ENCODE measurements around the gene ERMP1.

Gene ERMP1

GRCh38 chr9:5773324-5773999, 59.5 kb downstream of the ERMP1 start:
- DNase-seq: no peak

DNA sequence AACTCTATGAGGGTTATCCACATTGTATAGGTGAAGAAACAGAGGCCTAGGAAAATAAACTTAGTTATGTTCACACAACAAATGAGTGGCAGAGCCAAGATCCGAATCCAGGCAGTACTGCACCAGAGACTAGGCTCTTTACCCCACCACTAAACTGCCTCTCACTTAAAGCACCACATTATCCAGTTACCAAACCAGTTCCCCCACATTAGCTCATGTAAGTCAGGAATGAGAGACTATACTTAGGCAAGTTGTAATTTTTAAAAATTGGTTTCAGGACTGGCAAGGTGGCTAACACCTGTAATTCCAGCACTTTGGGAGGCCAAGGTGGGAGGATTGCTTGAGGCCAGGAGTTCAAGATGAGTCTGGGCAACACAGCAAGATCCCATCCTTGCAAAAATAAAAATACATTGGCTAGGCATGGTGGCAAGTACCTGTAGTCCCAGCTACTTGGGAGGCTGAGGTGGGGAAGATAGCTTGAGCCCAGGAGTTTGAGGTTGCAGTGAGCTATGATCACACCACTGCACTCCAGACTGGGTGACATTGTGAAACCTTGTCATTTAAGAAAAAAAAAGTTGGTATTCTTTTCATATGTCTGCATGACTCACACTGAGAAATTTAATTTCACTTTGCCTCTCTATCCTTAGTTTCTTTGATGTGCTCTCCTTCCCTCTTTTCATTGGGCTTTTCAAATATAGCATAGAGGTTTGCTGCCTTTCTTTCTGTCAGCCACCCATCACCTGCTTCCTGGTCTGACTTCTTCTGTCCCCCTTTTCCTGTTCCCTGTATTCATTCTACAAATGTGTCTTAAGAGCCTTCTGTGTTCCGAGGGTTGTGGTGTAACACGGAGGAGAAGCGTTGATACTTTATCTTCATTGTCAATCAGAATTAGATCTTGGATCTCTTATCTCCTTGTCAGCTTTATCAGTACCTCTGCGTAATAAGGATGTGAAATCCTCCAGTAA, 64.7 kb downstream of the ERMP1 start:
- no peak for DNase-seq

- no peak for DNase-seq
These were observed 68.6 kb downstream of the ERMP1 start for GRCh38 chr9:5764130-5764868.

DNA sequence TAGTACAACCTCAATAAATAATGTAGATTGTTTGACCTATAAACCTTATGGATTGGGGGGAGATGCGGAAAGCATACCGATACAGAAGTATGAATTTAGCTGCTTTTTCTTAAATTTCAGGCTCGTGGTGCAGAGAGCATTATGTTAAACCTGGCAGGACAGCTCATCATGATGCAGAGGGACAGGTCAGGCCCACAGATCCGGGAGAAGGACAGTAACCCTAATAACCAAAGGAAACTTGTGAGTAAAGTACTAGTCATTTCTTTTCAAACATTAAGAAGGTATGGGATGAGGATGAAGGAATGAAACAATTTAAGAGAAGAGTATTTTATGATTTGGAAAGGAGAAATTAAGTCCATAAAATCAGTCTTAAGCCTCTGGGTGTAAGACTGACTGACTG, 70.5 kb downstream of the ERMP1 start:
- no peak for DNase-seq

- DNase-seq: no peak
These were observed 72.6 kb downstream of the ERMP1 start for GRCh38 chr9:5760338-5760737.

DNA sequence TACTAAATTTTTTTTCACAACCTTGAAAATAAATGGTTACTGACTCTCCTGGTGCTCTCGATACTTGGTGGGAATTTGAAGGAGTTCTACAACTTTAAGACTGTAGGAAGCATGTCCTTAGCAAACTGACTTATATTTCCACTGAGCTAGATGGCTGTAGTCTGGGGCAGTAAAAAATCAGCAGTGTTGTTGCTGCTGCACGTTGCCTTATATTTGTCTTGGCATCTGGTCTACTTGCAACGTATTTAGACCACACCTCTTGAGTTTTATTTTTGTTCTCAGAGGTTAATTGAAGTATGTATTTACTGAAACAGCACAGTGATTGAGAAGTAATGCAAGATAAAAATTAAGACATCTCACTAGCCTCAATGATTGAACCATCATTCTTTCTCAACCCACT, 76.3 kb downstream of the ERMP1 start:
- DNase-seq: no peak

DNA sequence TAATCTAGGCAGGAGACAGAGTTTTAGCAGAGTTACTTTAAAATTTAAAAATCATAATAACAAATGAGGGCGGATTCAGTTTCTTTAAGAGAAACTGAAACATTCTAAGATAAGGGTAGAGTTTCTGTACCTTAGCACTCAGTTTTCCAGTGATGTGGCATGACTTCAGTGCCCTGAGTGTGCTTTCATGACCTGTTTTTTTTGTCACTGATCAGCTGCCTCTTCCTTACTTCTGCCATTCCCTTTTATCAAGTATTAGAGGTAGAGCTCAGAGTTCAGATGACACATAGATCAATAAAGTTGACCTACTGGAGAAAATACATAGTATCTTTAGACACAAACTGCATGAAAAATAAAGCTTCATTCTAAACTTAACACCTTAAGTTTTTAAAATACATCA, 82.3 kb downstream of the ERMP1 start:
- no peak for DNase-seq

DNA sequence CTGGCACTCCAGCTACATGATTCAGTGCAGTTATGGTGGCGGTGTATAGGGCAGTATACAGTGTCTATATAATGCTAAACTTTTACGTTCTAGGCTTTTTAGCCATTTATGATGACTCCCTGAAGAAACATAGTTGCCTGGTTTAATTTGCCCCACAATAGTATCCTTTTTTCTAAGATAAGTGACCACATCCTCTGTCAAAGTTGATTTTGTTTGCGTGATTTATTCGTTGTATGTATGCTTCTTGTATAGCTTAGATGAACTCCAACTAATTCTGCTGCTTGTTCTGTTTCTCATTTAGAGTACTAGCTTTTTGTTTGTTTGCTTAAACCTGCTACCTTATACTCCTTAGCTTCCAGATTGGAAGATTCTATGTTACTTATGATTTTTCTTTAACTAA, 83.6 kb downstream of the ERMP1 start:
- DNase-seq: no peak

DNA sequence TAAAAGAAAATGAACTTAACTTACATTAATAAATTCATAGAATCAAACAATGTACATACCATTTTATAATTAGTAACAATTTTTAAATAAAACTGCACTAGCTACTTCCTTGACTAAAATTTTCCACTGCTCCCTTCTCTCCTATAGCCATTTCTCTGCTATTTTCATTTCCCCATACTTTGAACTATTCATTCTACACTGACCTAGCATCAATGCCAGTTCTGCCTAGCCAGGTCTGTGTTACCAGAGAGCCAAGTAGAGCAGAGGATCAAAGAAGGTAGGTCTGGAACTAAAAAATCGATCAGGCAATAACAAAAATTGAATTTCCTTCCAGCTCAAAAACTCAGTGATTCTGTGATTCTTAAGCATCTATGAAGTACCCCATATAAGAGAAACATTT, 84.5 kb downstream of the ERMP1 start:
- no peak for DNase-seq

GRCh38 chr9:5743109-5743508, 89.8 kb downstream of the ERMP1 start:
- DNase-seq: no peak

GRCh38 chr9:5736563-5737346, 96.2 kb downstream of the ERMP1 start:
- DNase-seq: no peak

GRCh38 chr9:5735072-5735471, 97.8 kb downstream of the ERMP1 start:
- no peak for DNase-seq
